Stimulated activated CD4-positive, alpha-beta T cell treated with anti-CD3 and anti-CD28 coated beads, TNF-alpha, amount 100 ng/mL, for 48 hours (primary cell): ENCODE results near the gene TNNI2.

Source experiments
- DNase-seq, 3 donors: peaks; one replicate each; pipeline ENCODE4 v3.0.0-alpha.2; 2020; ENCODE audit warnings: low read depth in 3 of 3

The TNNI2 gene

DNA sequence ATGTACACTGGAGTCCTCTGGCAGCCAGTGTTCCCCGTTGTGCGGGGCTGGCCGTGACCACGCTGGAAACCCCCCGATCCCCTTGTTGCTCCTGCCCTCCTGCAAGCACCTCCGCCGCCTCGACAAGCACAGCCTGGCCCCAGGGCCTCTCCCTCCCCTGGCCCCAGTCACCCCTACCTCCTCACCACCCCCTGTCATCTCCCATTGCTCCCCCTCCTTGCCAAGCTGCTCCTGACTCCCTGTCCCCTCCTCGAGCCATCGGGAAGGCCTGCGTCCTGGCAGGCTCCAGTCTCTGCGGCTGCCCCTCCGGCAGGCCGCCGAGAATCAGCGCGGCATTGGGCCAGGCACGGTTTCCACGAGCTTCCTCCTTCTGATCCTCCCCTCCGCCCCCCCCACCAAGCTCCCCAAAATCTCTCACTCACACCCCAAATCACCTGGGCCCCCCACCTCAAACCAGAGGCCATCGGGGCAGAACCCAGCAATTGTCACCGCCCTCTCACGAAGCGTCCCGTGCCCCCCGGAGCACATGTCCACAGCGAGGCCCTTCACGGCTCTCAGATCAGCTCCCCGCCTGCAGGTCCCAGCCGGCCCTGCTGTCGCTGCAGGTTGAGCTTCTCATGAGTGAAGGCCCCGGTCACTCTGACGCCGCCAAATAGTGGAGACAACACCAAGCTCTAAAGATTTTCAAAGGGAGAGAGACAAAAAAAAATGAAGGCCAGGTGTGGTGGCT is 8.4 kb downstream of the TNNI2 start:
- DNase-seq = no peak

- DNase-seq = no peak
Observed at GRCh38 chr11:1847926-1848639, 9.3 kb downstream of the TNNI2 start.

- no peak for DNase-seq
Observed at GRCh38 chr11:1848640-1849430, 10.1 kb downstream of the TNNI2 start.

GRCh38 chr11:1851468-1852180 is 12.8 kb downstream of the TNNI2 start:
- DNase-seq = no peak

DNA sequence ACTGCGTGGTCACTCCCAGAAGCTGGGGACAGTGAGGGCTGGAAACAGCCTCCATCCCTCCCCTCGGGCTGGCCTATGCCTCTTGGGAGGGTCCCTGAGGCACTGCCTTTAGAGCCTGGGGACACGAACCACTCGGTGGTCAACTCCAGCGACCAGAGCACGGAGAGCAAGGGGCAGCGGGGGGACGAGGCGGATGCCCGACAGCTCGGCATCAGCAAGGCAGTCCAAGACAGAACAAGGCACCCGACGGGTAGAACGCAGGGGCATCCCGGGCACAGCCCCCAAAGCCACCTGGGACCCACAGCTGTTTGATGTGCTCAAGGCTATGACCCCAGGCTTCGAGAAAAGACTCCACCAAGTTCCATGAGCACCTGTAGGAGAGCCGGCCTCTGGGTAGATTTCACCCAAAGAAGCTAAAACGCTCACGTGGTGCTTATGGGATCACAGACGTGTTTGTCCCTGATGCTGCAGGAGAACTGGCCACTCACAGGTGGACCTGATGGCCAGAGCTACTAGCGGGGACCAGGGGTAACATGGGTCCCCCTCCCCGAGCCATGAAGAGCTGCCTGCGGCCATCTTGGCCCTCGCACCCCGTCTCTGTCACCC is 13.6 kb downstream of the TNNI2 start:
- no peak for DNase-seq

GRCh38 chr11:1852877-1853276 is 14.1 kb downstream of the TNNI2 start, which contains the start of gene LSP1:
Gene LSP1 (plus strand): TSS chr11:1853084. CDS start chr11:1853145, 61 bp downstream.
- DNase-seq = peak; percentile 64 to 75 (median 71)

- DNase-seq = no peak
Observed at GRCh38 chr11:1853376-1854131, 14.8 kb downstream of the TNNI2 start.

DNA sequence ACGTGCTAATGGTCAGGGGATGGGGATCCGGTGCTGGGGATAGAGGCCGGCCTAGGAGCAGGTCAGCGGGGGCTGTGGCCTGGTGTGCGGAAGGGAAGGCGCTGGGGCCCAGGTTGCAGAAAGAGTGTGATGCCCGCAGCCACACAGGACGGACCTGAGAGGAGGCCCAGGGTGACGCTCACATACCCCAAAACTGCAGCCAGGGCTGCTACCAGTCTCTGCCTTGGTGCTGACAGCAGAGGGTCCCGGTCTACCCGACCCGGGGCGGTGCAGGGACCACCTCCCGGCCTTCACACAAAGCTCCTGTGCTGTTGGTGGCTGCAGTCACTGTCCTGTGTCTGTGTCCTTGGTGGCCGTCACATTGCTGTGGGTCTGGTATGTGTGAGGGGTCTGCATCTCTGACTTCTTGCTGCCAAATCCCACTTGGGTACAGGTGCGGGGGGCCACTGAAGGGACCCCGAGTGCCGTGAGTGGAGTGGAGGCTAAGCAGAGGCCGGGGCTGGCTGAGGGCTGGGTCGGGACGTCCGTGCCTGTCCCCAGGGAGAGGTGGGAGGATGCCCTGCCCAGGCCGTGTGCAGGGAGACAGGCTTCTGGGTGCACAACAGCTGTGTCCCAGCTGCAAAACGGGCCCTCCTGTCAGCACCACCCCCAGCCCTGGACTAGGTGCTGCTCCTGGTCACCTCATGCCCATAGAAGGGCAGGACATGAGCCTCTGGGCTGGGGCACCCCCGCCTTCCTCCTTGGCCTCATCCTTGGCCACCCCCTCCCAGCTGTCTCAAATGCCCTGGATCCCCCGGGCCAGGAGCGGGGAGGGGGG is 15.6 kb downstream of the TNNI2 start:
- no peak for DNase-seq

GRCh38 chr11:1854949-1855885 is 16.4 kb downstream of the TNNI2 start:
- peak in 2 of 3 donors; percentile 19 to 36 for DNase-seq

- DNase-seq = no peak
Observed at GRCh38 chr11:1855886-1856265, 17.1 kb downstream of the TNNI2 start.

DNA sequence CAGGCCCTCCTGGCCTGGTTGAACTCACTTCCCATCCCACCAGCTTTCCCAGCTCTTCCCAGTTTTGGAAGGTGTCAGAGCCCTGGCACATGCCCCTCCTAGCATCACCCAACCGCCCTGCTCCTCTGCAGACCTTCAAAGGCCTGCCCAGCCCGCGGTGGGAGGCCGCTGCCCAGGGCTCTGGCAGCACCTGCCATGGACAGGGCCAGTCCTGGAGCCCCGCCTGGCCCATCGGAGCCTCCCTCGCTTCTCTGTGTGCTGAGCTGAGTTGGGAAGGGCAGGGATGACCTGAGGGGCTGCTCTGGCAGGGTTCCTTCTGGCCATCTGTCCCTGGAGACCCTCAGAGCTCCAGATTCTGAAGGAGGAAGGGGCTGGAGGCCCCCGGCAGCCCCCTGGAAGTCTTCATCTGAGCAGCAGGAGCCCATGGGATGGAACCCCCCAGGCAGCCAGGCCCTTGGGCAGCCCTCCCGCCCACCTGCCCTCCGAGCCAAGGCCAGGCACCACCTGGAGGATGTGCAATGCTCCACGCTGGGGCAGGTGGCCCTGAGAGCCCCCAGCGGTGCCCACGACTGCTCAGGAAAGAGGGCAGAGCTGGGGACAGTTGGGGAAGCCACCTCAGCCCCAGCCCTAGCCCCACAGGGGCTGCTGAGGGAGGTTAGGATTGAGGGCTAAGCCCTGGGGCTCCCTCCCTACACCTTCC is 17.7 kb downstream of the TNNI2 start:
- DNase-seq = no peak

DNA sequence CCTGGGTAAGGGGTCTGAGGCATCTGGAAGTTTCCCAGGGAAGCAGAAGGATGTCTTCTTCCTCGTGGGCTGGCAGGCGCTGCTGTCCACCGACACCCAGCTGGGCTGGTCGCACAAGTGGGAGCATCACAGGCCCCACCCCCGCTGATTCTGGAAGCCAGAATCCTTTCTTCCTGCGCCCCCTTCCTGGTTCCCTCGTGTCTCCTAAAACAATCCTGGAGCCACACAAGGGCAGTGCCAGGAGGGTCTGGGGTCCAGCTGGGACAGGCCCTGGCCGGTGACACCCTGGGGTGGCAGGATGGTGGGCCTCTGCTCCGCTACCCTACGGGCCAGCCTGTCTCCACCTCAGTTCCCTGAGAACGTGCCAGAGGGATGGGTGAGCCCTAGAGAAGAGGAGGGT is 18.3 kb downstream of the TNNI2 start:
- DNase-seq = no peak

- no peak for DNase-seq
Observed at GRCh38 chr11:1858154-1858553, 19.4 kb downstream of the TNNI2 start.

DNA sequence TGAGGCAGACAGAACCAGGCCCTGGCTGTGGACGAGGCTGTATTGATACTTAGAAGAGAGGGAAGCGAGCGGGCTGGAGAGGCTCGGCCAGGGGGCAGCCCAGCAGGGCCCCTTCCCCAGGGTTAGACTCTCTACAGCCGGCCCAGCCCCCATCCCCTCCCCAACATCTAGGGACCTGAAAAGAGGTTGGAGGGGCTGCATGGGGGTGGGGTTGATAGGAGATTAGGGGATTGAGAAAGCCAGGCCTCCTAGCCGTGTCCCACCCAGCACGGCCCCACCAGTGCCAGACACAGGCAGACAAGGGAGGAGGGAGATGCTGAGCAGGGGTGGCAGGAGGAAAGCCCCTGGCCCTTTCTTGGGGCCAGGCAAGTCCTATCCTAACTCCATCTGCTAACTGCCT is 19.8 kb downstream of the TNNI2 start:
- no peak for DNase-seq

GRCh38 chr11:1859004-1859403 is 20.2 kb downstream of the TNNI2 start:
- no peak for DNase-seq

GRCh38 chr11:1860108-1860507 is 21.3 kb downstream of the TNNI2 start:
- DNase-seq = no peak

GRCh38 chr11:1861435-1862411 is 22.9 kb downstream of the TNNI2 start:
- DNase-seq = no peak
